Measurements from ENCODE around the gene AFAP1L1.

AFAP1L1 gene

GRCh38 chr5:149288436-149288835, 16.8 kb downstream of the AFAP1L1 start:
- DNase-seq = no peak

- no peak for DNase-seq
Observed at GRCh38 chr5:149289301-149289700, 17.6 kb downstream of the AFAP1L1 start.

GRCh38 chr5:149294872-149295829, 23.5 kb downstream of the AFAP1L1 start:
- DNase-seq = no peak

- DNase-seq = no peak
Observed at GRCh38 chr5:149297340-149298025, 25.8 kb downstream of the AFAP1L1 start.

- no peak for DNase-seq
Observed at GRCh38 chr5:149298163-149298562, 26.5 kb downstream of the AFAP1L1 start.

- DNase-seq = no peak
Observed at GRCh38 chr5:149298842-149299404, 27.3 kb downstream of the AFAP1L1 start.

- no peak for DNase-seq
Observed at GRCh38 chr5:149299451-149300054, 27.9 kb downstream of the AFAP1L1 start.

- no peak for DNase-seq
Observed at GRCh38 chr5:149300441-149300840, 28.8 kb downstream of the AFAP1L1 start.

GRCh38 chr5:149301049-149301743, 29.5 kb downstream of the AFAP1L1 start:
- DNase-seq = no peak

GRCh38 chr5:149301744-149302380, 30.2 kb downstream of the AFAP1L1 start:
- no peak for DNase-seq

- DNase-seq = no peak
Observed at GRCh38 chr5:149302641-149303040, 31.0 kb downstream of the AFAP1L1 start.

GRCh38 chr5:149303210-149303609, 31.6 kb downstream of the AFAP1L1 start:
- no peak for DNase-seq

- DNase-seq = no peak
Observed at GRCh38 chr5:149304195-149305078, 32.8 kb downstream of the AFAP1L1 start.

- DNase-seq = no peak
Observed at GRCh38 chr5:149309354-149309753, 37.7 kb downstream of the AFAP1L1 start.

- no peak for DNase-seq
Observed at GRCh38 chr5:149310488-149310887, 38.8 kb downstream of the AFAP1L1 start.

GRCh38 chr5:149310947-149311658, 39.4 kb downstream of the AFAP1L1 start:
- DNase-seq = no peak

GRCh38 chr5:149313151-149313841, 41.6 kb downstream of the AFAP1L1 start:
- no peak for DNase-seq

- no peak for DNase-seq
Observed at GRCh38 chr5:149314571-149315111, 43.0 kb downstream of the AFAP1L1 start.

- DNase-seq = no peak
Observed at GRCh38 chr5:149315753-149316152, 44.1 kb downstream of the AFAP1L1 start.

Data from activated CD4-positive, CD25-positive, alpha-beta regulatory T cell (primary cell).